SH-SY5Y (cell line): ENCODE measurements around the gene CDC37.

Source experiments
- GATA2 ChIP-seq: IDR thresholded peaks from 2 replicates; pipeline ENCODE4 v1.6.1; 2011; ENCODE audit warnings: mild to moderate bottlenecking, low read depth, low read length
- GATA3 ChIP-seq: IDR thresholded peaks from 2 replicates; pipeline ENCODE4 v1.6.1; 2011; ENCODE audit warnings: low read depth, mild to moderate bottlenecking, low read length, moderate library complexity

Gene CDC37

DNA sequence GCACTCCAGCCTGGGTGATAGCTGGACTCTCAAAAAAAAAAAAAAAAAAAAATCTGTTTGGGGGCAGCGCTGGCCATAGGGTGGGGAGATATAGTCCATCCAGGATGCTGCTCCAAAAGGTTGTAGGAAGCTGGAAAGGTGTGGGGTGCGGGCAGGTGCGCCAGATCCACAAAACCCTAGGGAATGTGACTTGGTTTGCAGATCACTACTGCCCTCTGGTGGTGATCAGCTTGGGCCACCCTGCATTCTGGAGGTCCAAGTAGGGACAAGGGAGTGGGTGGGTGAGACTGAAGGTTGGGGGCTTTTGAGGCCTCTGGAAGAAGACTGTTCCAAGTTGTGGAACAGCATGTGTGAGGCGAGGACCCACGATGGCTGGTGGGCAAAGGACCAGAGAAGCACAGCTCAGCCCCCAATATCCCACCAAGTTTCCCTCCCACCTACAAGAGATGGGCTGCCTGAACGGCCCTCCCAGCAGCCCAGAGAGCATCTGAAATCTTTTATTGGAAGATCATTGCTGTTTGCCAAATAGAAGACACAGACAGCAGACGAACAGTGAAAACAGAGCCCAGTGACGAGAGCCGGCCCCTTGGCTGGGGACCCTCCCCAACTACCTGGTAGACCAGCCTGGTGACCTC is 12.6 kb downstream of the CDC37 start:
- TF ChIP-seq GATA2 (no peak), GATA3 (no peak)

DNA sequence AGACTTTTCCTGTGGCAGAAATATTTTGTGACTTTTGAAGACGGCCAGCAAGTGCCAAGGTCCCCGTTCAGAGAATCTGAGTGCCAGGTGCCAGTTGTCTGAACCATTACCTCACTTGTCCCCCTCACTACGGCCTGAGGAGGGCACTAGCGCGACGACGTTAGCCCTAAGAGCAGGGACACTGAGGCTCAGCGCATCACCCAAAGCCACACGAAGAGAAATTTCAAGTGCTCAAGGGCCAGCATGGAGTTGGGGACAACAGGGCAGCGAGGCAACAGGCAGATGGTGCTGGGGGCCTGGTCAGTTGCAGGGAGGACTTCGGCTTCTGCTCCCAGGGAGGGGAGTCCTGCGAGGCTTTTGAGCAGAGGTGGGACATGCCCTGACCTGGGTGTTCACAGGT is 13.5 kb downstream of the CDC37 start:
- TF ChIP-seq GATA2 (no peak), GATA3 (no peak)

DNA sequence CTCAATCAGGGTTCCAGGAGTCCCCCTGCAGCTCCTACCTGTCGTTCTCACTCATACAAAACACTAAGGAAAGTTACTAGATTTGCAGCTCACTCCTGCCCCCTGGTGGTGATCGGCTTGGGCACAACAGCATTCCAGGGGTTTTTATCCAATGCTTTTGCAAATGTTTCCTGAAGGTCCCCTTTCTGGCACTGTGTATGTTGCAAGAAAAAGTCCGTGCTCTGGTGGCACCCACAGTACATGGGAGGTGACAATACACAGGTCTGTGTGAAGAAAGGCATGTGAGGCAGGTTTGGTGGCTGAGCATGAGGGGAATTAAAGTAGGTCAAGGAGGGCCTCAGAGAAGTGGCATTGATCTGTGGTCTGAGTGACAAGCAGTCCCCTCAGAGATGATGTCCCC is 14.4 kb downstream of the CDC37 start:
- TF ChIP-seq GATA3 (no peak), GATA2 (no peak)

DNA sequence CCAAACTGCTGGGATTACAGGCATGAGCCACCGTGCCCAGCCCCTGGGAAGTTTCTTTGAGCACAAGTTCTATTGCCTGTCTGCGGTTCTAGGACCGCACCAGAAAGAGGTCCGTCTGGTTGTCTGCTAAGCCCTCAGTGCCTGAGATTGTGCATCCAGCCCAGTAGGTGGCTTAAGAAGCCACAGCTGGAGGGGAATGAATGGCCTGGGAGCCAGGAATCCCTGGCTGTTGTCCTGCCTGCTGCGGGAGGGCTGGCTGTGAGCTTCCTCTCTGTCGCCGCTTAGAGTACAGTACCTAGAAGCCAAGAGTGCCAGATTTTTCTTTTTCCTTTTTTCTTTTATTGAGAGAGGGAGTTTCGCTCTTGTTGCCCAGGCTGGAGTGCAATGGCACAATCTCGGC is 18.8 kb downstream of the CDC37 start:
- TF ChIP-seq GATA3 (no peak), GATA2 (no peak)

DNA sequence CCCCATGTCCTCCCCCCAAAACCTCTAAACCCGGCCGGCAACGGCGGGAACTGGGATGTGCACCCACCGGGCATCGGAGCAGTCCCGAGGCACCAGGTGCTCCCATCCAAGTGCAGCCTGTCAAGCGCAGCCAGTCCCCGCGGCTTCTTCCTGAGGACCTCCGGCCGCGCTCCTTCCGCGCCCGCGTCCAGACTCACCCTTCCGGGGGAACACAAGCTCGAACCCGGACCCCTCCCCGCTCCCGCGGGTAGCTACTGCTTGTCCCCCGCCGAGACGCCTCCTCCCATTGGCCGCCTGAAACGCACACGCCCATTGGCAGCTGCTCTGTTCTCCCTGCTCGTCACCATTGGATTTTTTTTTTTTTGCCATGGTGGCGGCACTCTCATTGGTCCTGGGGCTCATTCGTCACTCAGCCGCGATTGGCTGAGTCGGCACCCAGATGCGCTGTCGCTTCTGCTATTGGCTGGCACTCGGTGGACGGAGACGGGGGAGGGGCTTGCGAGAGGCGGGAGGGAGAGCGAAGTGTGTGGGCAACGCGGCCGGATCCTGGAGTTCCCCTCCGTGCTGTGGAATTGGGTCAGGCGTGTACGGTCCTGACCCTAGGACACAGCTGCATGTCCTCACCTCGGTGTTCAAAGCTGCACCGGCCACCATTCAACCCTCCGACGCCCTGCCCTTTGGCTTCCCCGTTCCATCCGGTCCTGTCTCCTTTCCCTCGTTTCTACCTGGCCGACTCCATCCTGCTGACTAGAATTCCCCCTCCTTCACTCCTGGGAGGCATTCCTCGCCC is 22.8 kb downstream of the CDC37 start, which contains the start of gene TYK2:
TYK2 (minus strand) TSS at position 260 of the 790 bp plus-strand sequence. CDS start 2,166 bp downstream, outside the sequence.
- no peak for TF ChIP-seq GATA3
- TF ChIP-seq GATA2 = no peak

DNA sequence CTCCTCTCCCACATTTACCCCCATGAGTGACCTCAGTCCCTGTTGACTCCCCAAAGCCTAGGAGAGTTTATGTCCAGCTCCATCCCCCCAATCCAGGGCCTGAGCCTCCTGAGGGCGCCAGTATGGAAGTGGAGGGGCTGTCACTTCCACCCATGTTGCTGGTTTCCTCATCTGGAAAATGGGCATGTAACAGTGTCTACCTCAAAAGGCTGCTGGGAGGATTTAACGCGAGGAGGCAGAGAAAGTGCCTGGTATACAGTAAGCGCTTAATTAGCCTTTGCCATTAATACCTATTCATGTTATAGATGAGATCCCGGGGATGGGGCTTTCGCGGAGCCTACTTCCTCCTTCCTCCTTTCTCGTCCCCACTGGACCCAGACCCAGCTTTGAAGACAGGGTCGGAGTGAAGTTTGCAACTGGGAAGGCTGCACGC is 23.4 kb downstream of the CDC37 start:
- TF ChIP-seq GATA3 = no peak
- TF ChIP-seq GATA2 = no peak

DNA sequence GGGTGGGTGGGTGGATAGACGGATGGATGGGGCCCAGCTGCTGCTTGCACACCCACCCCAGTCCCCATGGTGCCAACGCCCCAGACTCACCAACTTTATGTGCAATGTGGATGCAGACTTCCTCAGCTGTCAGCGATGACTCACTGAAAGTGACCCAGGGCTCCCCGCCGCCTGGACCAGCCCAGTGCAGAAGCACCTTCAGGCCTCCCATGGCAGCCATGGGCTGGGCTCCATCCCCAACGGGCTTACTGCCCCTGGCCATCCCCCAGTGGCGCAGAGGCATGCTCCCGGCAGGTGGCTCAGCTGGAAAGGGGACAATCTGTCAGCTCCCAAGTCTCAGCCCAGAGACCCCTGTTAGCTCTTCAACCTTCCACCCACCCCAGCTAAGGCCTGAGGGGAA is 25.2 kb downstream of the CDC37 start:
- TF ChIP-seq GATA3 (no peak), GATA2 (no peak)

DNA sequence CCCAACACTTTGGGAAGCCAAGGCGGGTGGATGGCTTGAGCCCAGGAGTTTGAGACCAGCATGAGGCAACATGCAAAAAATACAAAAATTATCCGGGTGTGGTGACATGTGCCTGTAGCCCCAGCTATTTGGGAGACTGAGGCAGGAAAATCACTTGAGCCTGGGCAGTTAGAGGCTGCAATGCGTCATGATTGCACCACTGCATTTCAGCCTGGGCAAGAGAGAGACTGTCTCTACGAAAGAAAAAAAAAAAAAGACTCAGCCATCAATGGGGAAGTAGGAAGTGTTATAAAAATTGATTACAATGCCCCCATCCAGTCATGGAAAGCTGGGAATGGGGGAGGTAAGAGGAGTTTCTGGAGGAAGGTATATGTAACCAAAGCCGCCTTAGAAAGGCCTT is 28.4 kb downstream of the CDC37 start:
- no peak for TF ChIP-seq GATA2
- TF ChIP-seq GATA3 = no peak

DNA sequence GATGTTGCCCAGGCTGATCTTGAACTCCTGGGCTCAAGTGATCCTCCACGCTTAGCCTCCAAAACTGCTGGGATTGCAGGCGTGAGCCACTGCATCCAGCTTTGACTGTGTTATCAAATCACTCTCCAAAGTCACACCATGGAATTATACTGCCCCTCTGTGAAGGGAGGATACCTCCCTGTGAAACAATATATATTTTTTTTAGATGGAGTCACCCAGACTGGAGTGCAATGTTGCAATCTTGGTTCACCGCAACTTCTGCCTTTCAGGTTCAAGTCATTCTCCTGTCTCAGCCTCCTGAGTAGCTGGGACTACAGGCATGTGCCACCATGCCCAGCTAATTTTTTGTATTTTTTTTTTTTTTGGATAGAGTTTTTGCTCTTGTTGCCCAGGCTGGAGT is 30.7 kb downstream of the CDC37 start:
- TF ChIP-seq GATA3 (no peak), GATA2 (no peak)

DNA sequence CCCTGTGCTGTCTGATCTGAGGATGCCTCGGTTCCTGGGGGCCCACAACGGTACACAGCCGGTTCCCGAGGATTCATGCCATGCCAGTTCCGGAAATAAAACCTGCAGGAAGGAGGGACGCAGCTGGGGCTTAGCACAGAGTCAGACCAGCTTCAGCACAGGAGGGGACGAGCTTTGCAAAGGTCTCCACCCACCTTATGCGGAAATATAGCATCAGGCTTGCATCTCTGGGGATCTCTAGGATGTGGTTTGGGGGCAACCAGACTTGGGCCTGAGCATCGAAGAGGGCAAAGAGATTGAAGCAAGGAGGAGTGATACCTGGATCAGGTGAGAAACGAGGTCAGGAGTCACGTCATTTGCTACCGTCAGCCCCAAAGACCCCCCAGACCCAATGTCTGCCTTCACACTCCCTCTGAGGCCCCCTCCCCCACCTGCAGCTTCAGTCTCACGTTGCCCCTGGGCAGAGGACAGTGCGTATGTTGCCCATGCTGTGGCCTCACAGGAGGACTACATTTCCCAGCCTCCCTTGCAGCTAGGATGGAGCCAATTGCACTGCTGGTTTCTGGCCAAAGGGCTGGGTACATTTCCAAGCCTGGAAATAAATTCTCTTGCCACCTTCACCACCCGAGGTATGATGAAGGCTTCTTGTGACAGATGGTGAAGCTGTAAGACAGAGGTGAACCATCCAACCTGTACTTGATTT is 35.1 kb downstream of the CDC37 start:
- TF ChIP-seq GATA2 = no peak
- no peak for TF ChIP-seq GATA3

DNA sequence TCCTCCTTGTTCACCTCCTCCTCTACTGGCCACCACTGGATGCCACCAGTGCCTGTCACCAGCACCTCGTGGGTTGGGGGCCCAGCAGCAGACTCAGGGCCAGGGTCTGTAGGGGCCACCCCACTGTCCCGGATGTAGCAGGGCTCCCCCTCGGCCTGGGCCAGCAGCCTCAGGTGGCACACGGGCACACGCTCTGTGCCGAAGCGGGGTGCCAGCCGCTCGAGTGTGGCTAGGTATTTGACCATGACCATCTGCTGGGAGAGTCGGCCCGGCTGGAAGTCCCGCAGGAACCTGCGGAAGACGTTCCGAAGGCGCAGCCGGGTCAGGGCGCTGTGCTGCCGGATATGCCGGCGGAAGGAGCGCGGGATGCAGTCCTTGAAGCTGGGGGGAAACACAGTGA is 37.8 kb downstream of the CDC37 start:
- TF ChIP-seq GATA2 = no peak
- no peak for TF ChIP-seq GATA3

DNA sequence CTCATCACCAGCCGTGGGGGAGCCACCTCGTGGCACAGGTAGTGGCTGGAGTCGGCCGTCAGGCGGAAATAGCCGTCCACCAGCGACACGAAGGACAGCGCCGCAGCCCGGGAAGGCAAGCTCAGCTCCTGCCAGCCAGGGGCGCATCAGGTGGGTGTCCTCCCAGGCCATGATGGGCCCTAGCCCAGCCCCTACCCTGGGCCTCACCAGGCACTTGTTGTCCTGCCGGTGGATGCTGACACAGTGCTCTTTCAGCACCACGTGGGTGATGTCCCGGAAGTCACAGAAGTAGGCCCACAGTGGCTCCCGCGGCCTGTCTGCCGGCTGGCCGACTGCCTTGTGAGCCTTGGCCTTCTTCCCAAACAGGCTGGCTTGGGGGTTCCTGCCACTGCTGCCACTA is 38.7 kb downstream of the CDC37 start:
- no peak for TF ChIP-seq GATA3

DNA sequence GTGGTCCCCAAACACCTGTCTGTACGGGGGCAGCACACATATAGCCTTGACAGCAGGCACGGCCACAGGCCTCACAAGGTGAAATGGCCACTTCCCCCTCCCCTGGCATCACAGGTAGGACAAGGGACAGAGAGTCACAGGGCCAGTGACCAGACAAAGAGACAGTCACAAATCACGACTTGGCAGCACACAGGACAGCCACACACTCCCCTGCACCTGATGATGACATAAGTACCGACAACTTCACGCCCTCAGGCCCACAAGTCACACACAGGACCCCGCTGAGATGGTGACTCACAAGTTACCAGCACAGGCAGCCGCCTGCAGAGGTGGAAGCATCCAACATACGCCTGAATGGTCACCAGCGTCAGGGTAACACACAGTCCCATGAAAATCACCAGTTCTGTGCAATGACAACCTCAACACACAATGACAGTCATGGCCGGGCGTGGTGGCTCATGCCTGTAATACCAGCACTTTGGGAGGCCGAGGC is 39.5 kb downstream of the CDC37 start:
- TF ChIP-seq GATA3 (no peak), GATA2 (no peak)

DNA sequence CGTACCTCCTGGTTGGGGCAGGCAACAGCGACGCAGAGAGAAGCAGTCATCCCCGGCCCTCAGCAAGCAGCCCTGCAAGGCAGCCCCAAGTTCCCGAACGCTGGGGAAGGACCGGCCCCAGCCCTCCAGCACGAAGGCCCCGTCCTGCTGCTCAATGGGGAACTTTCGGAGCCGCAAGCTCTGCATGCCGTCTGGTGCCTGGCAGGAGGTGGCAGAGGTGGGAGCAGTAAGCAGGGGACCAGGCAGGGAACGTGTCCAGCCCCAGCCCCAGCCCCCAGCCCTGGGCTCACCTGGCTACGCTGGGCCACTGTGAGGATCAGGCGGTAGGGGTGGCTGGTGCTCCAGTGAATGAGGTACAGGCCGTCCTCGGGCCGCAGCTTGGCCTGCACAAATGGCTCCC is 41.1 kb downstream of the CDC37 start:
- TF ChIP-seq GATA2 (no peak), GATA3 (no peak)
